ENCODE results near the gene H1-8. TPM values are rescaled to one million over a fixed set of nuclear protein-coding genes. Genes with fewer than 3 reads are reported as not detected.

H1-8 gene
- total RNA-seq, 3 donors from 2014 or later = not detected

GRCh38 chr3:129522953-129523352 is 20.0 kb upstream of the H1-8 start:
- DNase-seq (no peak), ATAC-seq (no peak)
- TF ChIP-seq CTCF (IDR thresholded peaks at IDR 0.05) = no peak
- Histone ChIP-seq H3K4me1 (ENCODE audit: low read depth) (no peaks in the 10 kb centered on the region), H3K9me3 (no peaks in the 10 kb centered on the region), H3K36me3 (ENCODE audit: low read depth) (no peaks in the 10 kb centered on the region), H3K4me3 (no peak overlapping the region)
- intact Hi-C loops (cut with DNase I, micrococcal nuclease) = no loop called here

GRCh38 chr3:129524081-129524480 is 18.9 kb upstream of the H1-8 start:
- no peaks in the 10 kb centered on the region for H3K36me3 ChIP-seq (ENCODE audit: low read depth)
- H3K9me3 ChIP-seq = no peaks in the 10 kb centered on the region
- TF ChIP-seq CTCF (IDR thresholded peaks at IDR 0.05) = no peak
- no peak for DNase-seq
- H3K4me1 ChIP-seq (ENCODE audit: low read depth) = no peaks in the 10 kb centered on the region
- intact Hi-C loops (cut with DNase I, micrococcal nuclease) = no loop called here
- no peak for ATAC-seq
- H3K4me3 ChIP-seq = no peak overlapping the region

GRCh38 chr3:129525341-129525968 is 17.5 kb upstream of the H1-8 start:
- intact Hi-C loops (cut with DNase I, micrococcal nuclease) = no loop called here
- no peaks in the 10 kb centered on the region for H3K36me3 ChIP-seq (ENCODE audit: low read depth)
- H3K4me1 ChIP-seq (ENCODE audit: low read depth) = no peaks in the 10 kb centered on the region
- DNase-seq (no peak), ATAC-seq (no peak)
- no peaks in the 10 kb centered on the region for H3K9me3 ChIP-seq
- no peak overlapping the region for H3K4me3 ChIP-seq
- TF ChIP-seq CTCF (IDR thresholded peaks at IDR 0.05) = no peak

GRCh38 chr3:129526121-129526900 is 16.7 kb upstream of the H1-8 start:
- intact Hi-C loops (cut with DNase I, micrococcal nuclease) = no loop called here
- TF ChIP-seq CTCF (IDR thresholded peaks at IDR 0.05) = no peak
- no peaks in the 10 kb centered on the region for H3K9me3 ChIP-seq
- H3K36me3 ChIP-seq (ENCODE audit: low read depth) = no peaks in the 10 kb centered on the region
- H3K4me1 ChIP-seq (ENCODE audit: low read depth) = no peaks in the 10 kb centered on the region
- ATAC-seq = peak; percentile 64
- DNase-seq = peak in 2 of 3 donors; percentile 5 to 14
- no peak overlapping the region for H3K4me3 ChIP-seq

GRCh38 chr3:129527262-129527661 is 15.7 kb upstream of the H1-8 start:
- Histone ChIP-seq H3K4me1 (ENCODE audit: low read depth) (no peaks in the 10 kb centered on the region), H3K4me3 (no peak overlapping the region), H3K9me3 (no peaks in the 10 kb centered on the region), H3K36me3 (ENCODE audit: low read depth) (no peaks in the 10 kb centered on the region)
- intact Hi-C loops (cut with DNase I, micrococcal nuclease) = no loop called here
- no peak for ATAC-seq
- no peak for TF ChIP-seq CTCF (IDR thresholded peaks at IDR 0.05)
- peak in 1 of 3 donors; percentile 30 for DNase-seq
